ENCODE results near the gene KEL. TPM values are rescaled to one million over a fixed set of nuclear protein-coding genes. Genes with fewer than 3 reads are reported as not detected.

KEL gene
- total RNA-seq, 4 donors from 2014 or later: 0.23 to 0.83 TPM; not detected in 2

GRCh38 chr7:142923391-142923790 is 38.8 kb downstream of the KEL start:
- Histone ChIP-seq H3K9me3 (no peaks in the 10 kb centered on the region), H3K4me3 (no peak overlapping the region), H3K27ac (replicated peaks in 1 of 4) (no peak overlapping the region), H3K36me3 (no peaks in the 10 kb centered on the region), H3K27me3 (no peaks in the 10 kb centered on the region), H3K4me1 (no peaks in the 10 kb centered on the region)
- TF ChIP-seq EP300 (IDR thresholded peaks at IDR 0.05): no peak
- TF ChIP-seq, protein P1, sequence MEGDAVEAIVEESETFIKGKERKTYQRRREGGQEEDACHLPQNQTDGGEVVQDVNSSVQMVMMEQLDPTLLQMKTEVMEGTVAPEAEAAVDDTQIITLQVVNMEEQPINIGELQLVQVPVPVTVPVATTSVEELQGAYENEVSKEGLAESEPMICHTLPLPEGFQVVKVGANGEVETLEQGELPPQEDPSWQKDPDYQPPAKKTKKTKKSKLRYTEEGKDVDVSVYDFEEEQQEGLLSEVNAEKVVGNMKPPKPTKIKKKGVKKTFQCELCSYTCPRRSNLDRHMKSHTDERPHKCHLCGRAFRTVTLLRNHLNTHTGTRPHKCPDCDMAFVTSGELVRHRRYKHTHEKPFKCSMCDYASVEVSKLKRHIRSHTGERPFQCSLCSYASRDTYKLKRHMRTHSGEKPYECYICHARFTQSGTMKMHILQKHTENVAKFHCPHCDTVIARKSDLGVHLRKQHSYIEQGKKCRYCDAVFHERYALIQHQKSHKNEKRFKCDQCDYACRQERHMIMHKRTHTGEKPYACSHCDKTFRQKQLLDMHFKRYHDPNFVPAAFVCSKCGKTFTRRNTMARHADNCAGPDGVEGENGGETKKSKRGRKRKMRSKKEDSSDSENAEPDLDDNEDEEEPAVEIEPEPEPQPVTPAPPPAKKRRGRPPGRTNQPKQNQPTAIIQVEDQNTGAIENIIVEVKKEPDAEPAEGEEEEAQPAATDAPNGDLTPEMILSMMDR (IDR thresholded peaks at IDR 0.05): no peak
- no peak for TF ChIP-seq POLR2A (IDR thresholded peaks at IDR 0.05; ENCODE audit: low read depth)
- TF ChIP-seq POLR2AphosphoS5 (IDR thresholded peaks at IDR 0.05): no peak
- no peak for DNase-seq (ENCODE audit: extremely low spot score)
- WGBS: 47% methylated on average over 2 of the region's 2 CpGs
- intact Hi-C loops (cut with DNase I): no loop called here

GRCh38 chr7:142919656-142920055 is 42.5 kb downstream of the KEL start:
- H3K9me3 ChIP-seq: no peaks in the 10 kb centered on the region
- intact Hi-C loops (cut with DNase I): no loop called here
- DNase-seq (ENCODE audit: extremely low spot score): no peak
- no peaks in the 10 kb centered on the region for H3K4me1 ChIP-seq
- 83% methylated on average over 3 of the region's 3 CpGs for WGBS
- H3K4me3 ChIP-seq: no peak overlapping the region
- H3K27ac ChIP-seq (replicated peaks in 1 of 4): no peak overlapping the region
- no peaks in the 10 kb centered on the region for H3K27me3 ChIP-seq
- TF ChIP-seq EP300 (IDR thresholded peaks at IDR 0.05): no peak
- TF ChIP-seq, protein P1 (IDR thresholded peaks at IDR 0.05): no peak
- no peak for TF ChIP-seq POLR2A (IDR thresholded peaks at IDR 0.05; ENCODE audit: low read depth)
- no peak for TF ChIP-seq POLR2AphosphoS5 (IDR thresholded peaks at IDR 0.05)
- H3K36me3 ChIP-seq: no peaks in the 10 kb centered on the region

DNA sequence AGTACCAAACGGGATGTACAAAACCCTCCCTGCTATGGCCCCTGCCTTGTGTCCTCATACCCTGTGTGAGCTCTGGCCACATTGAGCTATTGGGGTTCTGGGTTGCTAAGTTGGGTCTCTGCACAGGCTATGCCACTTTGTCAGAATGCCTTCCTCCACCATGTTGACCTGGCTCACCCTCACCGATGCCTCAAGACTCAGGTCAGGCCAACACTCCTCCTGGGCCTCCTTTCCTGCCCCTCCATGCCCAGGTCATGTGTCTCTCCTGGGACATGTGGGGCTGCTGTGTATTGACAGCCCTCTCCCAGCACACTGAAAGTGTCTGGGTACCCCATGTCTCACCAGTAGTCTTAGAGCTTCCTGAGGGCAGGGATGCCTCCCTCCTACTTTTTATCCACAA is 43.3 kb downstream of the KEL start:
- TF ChIP-seq, protein P1 (IDR thresholded peaks at IDR 0.05): no peak
- TF ChIP-seq EP300 (IDR thresholded peaks at IDR 0.05) (no peak), POLR2A (IDR thresholded peaks at IDR 0.05; ENCODE audit: low read depth) (no peak), POLR2AphosphoS5 (IDR thresholded peaks at IDR 0.05) (no peak)
- H3K36me3 ChIP-seq: no peaks in the 10 kb centered on the region
- DNase-seq (ENCODE audit: extremely low spot score): no peak
- no peaks in the 10 kb centered on the region for H3K27me3 ChIP-seq
- no peaks in the 10 kb centered on the region for H3K9me3 ChIP-seq
- H3K4me3 ChIP-seq: no peak overlapping the region
- intact Hi-C loops (cut with DNase I): no loop called here
- H3K27ac ChIP-seq (replicated peaks in 1 of 4): no peak overlapping the region
- WGBS: 63% methylated on average over 2 of the region's 2 CpGs
- H3K4me1 ChIP-seq: no peaks in the 10 kb centered on the region

GRCh38 chr7:142917447-142917846 is 44.7 kb downstream of the KEL start:
- no peak for DNase-seq (ENCODE audit: extremely low spot score)
- no peaks in the 10 kb centered on the region for H3K36me3 ChIP-seq
- WGBS: 76% methylated on average over 3 of the region's 3 CpGs
- no peaks in the 10 kb centered on the region for H3K4me1 ChIP-seq
- no peaks in the 10 kb centered on the region for H3K9me3 ChIP-seq
- H3K27ac ChIP-seq (replicated peaks in 1 of 4): no peak overlapping the region
- H3K4me3 ChIP-seq: no peak overlapping the region
- intact Hi-C loops (cut with DNase I): no loop called here
- H3K27me3 ChIP-seq: no peaks in the 10 kb centered on the region
- TF ChIP-seq, protein P1 (IDR thresholded peaks at IDR 0.05): no peak
- no peak for TF ChIP-seq EP300 (IDR thresholded peaks at IDR 0.05)
- TF ChIP-seq POLR2A (IDR thresholded peaks at IDR 0.05; ENCODE audit: low read depth): no peak
- TF ChIP-seq POLR2AphosphoS5 (IDR thresholded peaks at IDR 0.05): no peak

- H3K27me3 ChIP-seq: no peaks in the 10 kb centered on the region
- H3K4me3 ChIP-seq: no peak overlapping the region
- H3K4me1 ChIP-seq: no peaks in the 10 kb centered on the region
- no peaks in the 10 kb centered on the region for H3K36me3 ChIP-seq
- TF ChIP-seq, protein P1 (IDR thresholded peaks at IDR 0.05): no peak
- TF ChIP-seq POLR2AphosphoS5 (IDR thresholded peaks at IDR 0.05) (no peak), POLR2A (IDR thresholded peaks at IDR 0.05; ENCODE audit: low read depth) (no peak), EP300 (IDR thresholded peaks at IDR 0.05) (no peak)
- intact Hi-C loops (cut with DNase I): no loop called here
- no peak overlapping the region for H3K27ac ChIP-seq (replicated peaks in 1 of 4)
- 64% methylated on average over 2 of the region's 2 CpGs for WGBS
- no peak for DNase-seq (ENCODE audit: extremely low spot score)
- no peaks in the 10 kb centered on the region for H3K9me3 ChIP-seq
Observed at GRCh38 chr7:142916508-142916907, 45.7 kb downstream of the KEL start.
